BJ (cell line): ENCODE data around the gene NEDD9. TPM values are rescaled to one million over a fixed set of nuclear protein-coding genes. Genes with fewer than 3 reads are reported as not detected.

Experiments used
- CTCF ChIA-PET: fragments of 350-600 bp; formaldehyde crosslinking; extraction: SDS; loops from one replicate; lab custom pipeline; 2021; ENCODE audit warnings: antibody characterized with exemption, inconsistent platforms; lab: Yijun Ruan, JAX
- POLR2A ChIA-PET: fragments of 300-600 bp; sonication (Branson Sonifier 250); formaldehyde crosslinking; extraction: SDS; loops from one replicate; lab custom pipeline; 2021; ENCODE audit warnings: antibody characterized with exemption; lab: Charles Lee
- DNase-seq: peaks from one replicate; pipeline ENCODE4 v3.0.0-alpha.2; 2011; ENCODE audit warnings: low read depth
- H3K27me3 ChIP-seq: 2 replicates; pipeline ENCODE4 v1.6.0; 2011; ENCODE audit warnings: low read length; ENCODE audit not compliant: control insufficient read depth, insufficient read depth
- H3K36me3 ChIP-seq: 2 replicates; pipeline ENCODE4 v1.5.1; 2011; ENCODE audit warnings: low read length; ENCODE audit not compliant: control insufficient read depth, insufficient read depth
- H3K4me3 ChIP-seq: 2 replicates; pipeline ENCODE4 v1.5.1; 2011; ENCODE audit warnings: low read depth, mild to moderate bottlenecking, control low read depth, low read length
- polyA plus RNA-seq: library from polyadenylated mRNA; depleted of rRNA; stranded (reverse); fragments of >200 nt; gene quantifications from 2 replicates; pipeline ENCODE4 v1.2.3, GENCODE V29; 2011
- TF ChIP-seq, protein P1 (sequence below): IDR thresholded peaks from 2 replicates; pipeline ENCODE4 v1.5.1; 2011; ENCODE audit warnings: low read depth, mild to moderate bottlenecking, control low read depth, inconsistent platforms, low read length, moderate library complexity; ENCODE audit not compliant: insufficient read depth

The NEDD9 gene
- polyA plus RNA-seq, 1 experiment: 25.6 TPM

- H3K36me3 ChIP-seq: no peaks in the 10 kb centered on the region
- no peak for DNase-seq
- ChIA-PET POLR2A (no interaction called here), CTCF (interaction anchor here (1.4 kb wide), 1 partner anchor 10 kb away, joined by 10 read pairs; no protein-coding TSS in a partner anchor)
- TF ChIP-seq, protein P1, sequence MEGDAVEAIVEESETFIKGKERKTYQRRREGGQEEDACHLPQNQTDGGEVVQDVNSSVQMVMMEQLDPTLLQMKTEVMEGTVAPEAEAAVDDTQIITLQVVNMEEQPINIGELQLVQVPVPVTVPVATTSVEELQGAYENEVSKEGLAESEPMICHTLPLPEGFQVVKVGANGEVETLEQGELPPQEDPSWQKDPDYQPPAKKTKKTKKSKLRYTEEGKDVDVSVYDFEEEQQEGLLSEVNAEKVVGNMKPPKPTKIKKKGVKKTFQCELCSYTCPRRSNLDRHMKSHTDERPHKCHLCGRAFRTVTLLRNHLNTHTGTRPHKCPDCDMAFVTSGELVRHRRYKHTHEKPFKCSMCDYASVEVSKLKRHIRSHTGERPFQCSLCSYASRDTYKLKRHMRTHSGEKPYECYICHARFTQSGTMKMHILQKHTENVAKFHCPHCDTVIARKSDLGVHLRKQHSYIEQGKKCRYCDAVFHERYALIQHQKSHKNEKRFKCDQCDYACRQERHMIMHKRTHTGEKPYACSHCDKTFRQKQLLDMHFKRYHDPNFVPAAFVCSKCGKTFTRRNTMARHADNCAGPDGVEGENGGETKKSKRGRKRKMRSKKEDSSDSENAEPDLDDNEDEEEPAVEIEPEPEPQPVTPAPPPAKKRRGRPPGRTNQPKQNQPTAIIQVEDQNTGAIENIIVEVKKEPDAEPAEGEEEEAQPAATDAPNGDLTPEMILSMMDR: no peak
- no peak overlapping the region for H3K4me3 ChIP-seq
- H3K27me3 ChIP-seq: no peaks in the 10 kb centered on the region
These were observed 19.3 kb upstream of the NEDD9 start for GRCh38 chr6:11251553-11252360.

DNA sequence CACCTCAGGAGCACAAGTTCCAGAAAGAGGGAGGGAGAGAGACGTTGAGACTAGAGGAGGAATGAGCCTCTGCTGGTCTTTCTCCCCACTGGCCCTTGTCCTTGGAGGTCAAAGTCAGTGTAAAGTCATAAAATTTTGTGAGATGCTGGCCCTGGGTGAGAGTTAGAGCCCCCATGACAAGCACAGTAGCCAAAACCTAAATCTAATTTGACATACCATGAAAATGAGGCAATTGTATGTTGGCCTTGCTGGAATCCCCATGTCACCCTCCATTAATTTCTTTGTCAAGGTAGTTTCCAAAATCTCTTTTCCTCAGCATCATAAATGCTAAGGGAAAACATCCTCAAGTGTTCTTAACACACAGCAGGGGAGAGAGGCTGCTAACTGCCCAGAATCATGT is 17.6 kb upstream of the NEDD9 start:
- TF ChIP-seq, protein P1: no peak
- Histone ChIP-seq H3K4me3 (no peak overlapping the region), H3K36me3 (no peaks in the 10 kb centered on the region), H3K27me3 (no peaks in the 10 kb centered on the region)
- DNase-seq: no peak
- POLR2A ChIA-PET: no interaction called here
- CTCF ChIA-PET: interaction anchor here (0.5 kb wide), 1 partner anchor 72 kb away, joined by 3 read pairs; no protein-coding TSS in a partner anchor

DNA sequence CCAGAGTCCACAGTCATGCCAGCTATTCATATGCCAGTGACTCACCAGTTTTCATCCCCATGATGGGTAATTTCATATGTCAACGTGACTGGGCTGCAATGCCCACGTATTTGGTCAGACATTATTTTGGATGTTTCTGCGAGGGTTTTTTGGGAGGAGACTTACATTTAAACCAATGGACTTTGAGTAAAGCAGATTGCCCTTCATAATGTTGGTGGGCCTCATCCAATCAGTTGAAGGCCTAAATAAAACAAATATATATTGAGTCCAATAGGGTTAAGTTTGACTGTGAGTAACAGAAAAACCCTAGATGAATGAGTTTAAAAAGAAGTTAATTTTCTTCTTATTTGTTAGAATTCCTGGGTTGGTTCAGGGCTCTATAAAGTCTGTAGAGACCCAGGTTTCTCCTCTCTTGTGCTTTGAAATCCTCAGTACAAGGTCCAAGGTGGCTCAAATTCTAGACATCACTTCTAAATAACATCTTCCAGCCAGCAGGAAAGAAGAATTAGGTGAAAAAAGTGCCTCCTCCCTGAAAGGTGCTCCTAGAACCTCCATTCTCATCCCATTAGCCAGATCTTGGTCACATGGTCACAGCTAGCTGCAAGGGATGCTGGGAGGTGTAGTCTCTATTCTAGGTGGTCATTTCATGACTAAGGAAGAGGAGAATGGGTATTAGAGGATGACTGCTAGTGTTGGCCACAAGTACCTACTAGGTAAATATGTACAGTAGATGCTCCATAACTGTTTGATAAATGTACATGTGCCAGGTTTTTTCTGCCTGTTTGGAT is 16.7 kb upstream of the NEDD9 start:
- DNase-seq: no peak
- H3K36me3 ChIP-seq: no peaks in the 10 kb centered on the region
- H3K27me3 ChIP-seq: no peaks in the 10 kb centered on the region
- H3K4me3 ChIP-seq: no peak overlapping the region
- TF ChIP-seq, protein P1: no peak
- ChIA-PET POLR2A (no interaction called here), CTCF (no interaction called here)

DNA sequence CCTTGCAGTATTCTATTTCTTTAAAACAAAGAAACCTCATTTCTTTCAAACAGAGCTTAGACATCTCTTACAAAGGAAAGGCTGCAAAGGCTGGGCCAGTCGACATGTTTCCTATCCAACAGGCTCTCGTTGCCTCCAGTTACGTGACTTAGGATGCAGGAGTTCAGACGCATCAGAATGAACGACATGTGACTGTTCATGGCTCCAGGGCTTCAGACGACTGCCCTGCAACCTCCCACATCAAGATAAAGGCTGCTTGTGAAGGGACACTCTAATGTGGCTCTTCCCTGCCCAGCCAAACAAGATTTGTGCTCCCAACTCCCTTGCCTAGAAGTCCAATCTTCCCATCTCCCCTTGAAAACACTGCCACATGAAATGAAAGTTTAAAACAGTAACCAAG is 14.3 kb upstream of the NEDD9 start:
- no peak for DNase-seq
- CTCF ChIA-PET: no interaction called here
- POLR2A ChIA-PET: no interaction called here
- TF ChIP-seq, protein P1: no peak
- no peaks in the 10 kb centered on the region for H3K36me3 ChIP-seq
- H3K4me3 ChIP-seq: no peak overlapping the region
- H3K27me3 ChIP-seq: no peaks in the 10 kb centered on the region
